ENCODE measurements around the gene CEMP1. TPM values are rescaled to one million over a fixed set of nuclear protein-coding genes. Genes with fewer than 3 reads are reported as not detected.

CEMP1 gene
- total RNA-seq, 2 experiments from 2014 or later: 1.0 to 1.8 TPM

DNA sequence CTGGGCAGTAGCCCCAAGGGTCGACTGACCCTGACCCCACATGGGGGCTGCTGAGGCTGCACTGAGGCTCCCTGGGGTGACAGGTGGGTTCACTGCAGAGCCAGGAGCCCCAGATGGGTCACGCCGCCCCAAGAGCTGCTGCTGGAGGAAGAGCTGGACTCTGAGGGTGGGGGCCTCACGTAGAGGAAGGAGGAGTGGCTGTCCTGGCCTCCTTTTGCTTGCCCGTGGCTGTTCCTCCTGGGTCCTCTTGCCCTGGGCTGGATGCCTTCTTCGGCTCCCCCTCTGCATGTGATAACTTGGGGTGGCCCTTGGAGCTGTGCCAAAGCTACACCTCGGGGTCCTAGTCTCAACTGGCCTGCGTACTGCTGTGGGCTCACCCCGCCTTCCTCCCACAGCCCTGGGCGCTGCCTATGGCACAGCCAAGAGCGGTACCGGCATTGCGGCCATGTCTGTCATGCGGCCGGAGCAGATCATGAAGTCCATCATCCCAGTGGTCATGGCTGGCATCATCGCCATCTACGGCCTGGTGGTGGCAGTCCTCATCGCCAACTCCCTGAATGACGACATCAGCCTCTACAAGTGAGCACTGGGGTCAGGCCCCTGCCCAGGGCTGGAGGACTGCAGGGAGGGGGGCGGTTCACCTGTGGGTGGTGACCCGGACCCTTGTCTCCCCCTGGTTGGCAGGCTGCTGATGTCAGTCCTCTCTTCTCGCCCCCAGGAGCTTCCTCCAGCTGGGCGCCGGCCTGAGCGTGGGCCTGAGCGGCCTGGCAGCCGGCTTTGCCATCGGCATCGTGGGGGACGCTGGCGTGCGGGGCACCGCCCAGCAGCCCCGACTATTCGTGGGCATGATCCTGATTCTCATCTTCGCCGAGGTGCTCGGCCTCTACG is 12.1 kb downstream of the CEMP1 start:
- H3K9me3 Mint-ChIP-seq: no peaks in the 10 kb centered on the region
- peaks cover 78% of the 10 kb centered on the region for H3K36me3 Mint-ChIP-seq (ENCODE audit: low read depth)
- no peaks in the 10 kb centered on the region for H3K27me3 ChIP-seq (ENCODE audit: control insufficient read depth in 1 of 2, insufficient read depth in 2 of 2, low read length in 2 of 2)
- ChIA-PET POLR2A (interaction anchor here (1.1 to 4.0 kb wide), 6 partner anchors 13 to 692 kb away, joined by 3 to 135 read pairs (median 8); partner anchors contain the start of genes CEMP1, KCTD5 and PDPK1), CTCF (no interaction called here)
- TF ChIP-seq, protein P1, sequence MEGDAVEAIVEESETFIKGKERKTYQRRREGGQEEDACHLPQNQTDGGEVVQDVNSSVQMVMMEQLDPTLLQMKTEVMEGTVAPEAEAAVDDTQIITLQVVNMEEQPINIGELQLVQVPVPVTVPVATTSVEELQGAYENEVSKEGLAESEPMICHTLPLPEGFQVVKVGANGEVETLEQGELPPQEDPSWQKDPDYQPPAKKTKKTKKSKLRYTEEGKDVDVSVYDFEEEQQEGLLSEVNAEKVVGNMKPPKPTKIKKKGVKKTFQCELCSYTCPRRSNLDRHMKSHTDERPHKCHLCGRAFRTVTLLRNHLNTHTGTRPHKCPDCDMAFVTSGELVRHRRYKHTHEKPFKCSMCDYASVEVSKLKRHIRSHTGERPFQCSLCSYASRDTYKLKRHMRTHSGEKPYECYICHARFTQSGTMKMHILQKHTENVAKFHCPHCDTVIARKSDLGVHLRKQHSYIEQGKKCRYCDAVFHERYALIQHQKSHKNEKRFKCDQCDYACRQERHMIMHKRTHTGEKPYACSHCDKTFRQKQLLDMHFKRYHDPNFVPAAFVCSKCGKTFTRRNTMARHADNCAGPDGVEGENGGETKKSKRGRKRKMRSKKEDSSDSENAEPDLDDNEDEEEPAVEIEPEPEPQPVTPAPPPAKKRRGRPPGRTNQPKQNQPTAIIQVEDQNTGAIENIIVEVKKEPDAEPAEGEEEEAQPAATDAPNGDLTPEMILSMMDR (IDR thresholded peaks at IDR 0.05): no peak
- peak overlapping the region; percentile 44 to 59 for H3K27ac ChIP-seq (ENCODE audit: low read depth in 1 of 2, low read length in 2 of 2)
- ATAC-seq (ENCODE audit: poor library complexity): no peak
- H3K4me3 Mint-ChIP-seq: peak overlapping the region; percentile 90
- peaks cover 6% of the 10 kb centered on the region for H3K27me3 Mint-ChIP-seq
- peaks cover 29% of the 10 kb centered on the region for H3K36me3 ChIP-seq (ENCODE audit: insufficient read depth, low read length)
- H3K27ac Mint-ChIP-seq: peak overlapping the region; percentile 100
- H3K4me3 ChIP-seq (ENCODE audit: low read length): no peak overlapping the region
- H3K9me3 ChIP-seq (ENCODE audit: control insufficient read depth in 1 of 2, insufficient read depth in 1 of 2, low read length in 2 of 2): no peaks in the 10 kb centered on the region
- intact Hi-C loops (cut with DNase I, micrococcal nuclease): no loop called here
- H3K4me1 Mint-ChIP-seq (ENCODE audit: low read depth): peaks cover 73% of the 10 kb centered on the region
- H3K4me1 ChIP-seq (ENCODE audit: insufficient read depth, low read length): peaks cover 71% of the 10 kb centered on the region
- DNase-seq: peak in 1 of 14 experiments; percentile 57

DNA sequence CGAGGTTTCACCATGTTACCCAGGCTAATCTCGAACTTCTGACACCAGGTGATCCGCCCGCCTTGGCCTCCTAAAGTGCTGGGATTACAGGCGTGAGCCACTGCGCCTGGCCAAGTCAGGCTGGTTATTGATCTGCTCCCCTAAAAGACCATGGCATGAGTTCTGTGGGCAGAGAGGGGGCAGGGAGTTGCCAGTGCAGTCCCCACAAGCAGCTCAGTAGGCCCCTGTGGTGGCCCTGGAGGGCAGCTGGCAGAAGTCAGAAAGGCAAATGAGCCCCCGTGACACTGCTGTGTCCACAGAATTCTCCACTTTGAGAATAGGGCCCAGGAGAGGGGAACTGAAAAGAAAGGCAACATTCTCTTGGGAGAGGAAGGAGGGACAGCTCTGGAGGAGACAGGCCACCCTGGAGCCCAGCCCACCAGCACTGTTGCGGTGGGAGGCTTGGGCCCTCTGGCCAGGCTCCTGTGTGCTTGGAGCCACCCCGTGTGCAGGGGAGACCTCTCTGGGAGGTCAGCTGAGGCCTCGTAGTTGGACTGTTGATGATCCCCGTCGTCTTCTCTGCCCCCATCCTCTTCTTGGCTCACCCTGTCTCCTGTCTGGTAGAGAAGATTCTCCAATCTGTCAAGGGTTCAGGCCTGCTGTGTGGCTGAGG is 13.1 kb downstream of the CEMP1 start:
- Mint-ChIP-seq H3K36me3 (ENCODE audit: low read depth) (peaks cover 76% of the 10 kb centered on the region), H3K27me3 (peaks cover 6% of the 10 kb centered on the region), H3K4me3 (peak overlapping the region; percentile 95), H3K27ac (peak overlapping the region; percentile 100), H3K9me3 (no peaks in the 10 kb centered on the region), H3K4me1 (ENCODE audit: low read depth) (peaks cover 72% of the 10 kb centered on the region)
- H3K4me3 ChIP-seq (ENCODE audit: low read length): no peak overlapping the region
- peaks cover 70% of the 10 kb centered on the region for H3K4me1 ChIP-seq (ENCODE audit: insufficient read depth, low read length)
- H3K27ac ChIP-seq (ENCODE audit: low read depth in 1 of 2, low read length in 2 of 2): peak overlapping the region in 1 of 2 donors; percentile 26
- ChIA-PET CTCF (no interaction called here), POLR2A (interaction anchor here (1.8 to 4.0 kb wide), 2 partner anchors 14 to 19 kb away, joined by 7 to 135 read pairs; partner anchors contain the start of genes CEMP1 and PDPK1)
- no peak for ATAC-seq (ENCODE audit: poor library complexity)
- no peak for DNase-seq
- TF ChIP-seq, protein P1 (IDR thresholded peaks at IDR 0.05): no peak
- H3K9me3 ChIP-seq (ENCODE audit: control insufficient read depth in 1 of 2, insufficient read depth in 1 of 2, low read length in 2 of 2): no peaks in the 10 kb centered on the region
- peaks cover 19% of the 10 kb centered on the region for H3K36me3 ChIP-seq (ENCODE audit: insufficient read depth, low read length)
- H3K27me3 ChIP-seq (ENCODE audit: control insufficient read depth in 1 of 2, insufficient read depth in 2 of 2, low read length in 2 of 2): no peaks in the 10 kb centered on the region
- intact Hi-C loops (cut with DNase I, micrococcal nuclease): no loop called here

DNA sequence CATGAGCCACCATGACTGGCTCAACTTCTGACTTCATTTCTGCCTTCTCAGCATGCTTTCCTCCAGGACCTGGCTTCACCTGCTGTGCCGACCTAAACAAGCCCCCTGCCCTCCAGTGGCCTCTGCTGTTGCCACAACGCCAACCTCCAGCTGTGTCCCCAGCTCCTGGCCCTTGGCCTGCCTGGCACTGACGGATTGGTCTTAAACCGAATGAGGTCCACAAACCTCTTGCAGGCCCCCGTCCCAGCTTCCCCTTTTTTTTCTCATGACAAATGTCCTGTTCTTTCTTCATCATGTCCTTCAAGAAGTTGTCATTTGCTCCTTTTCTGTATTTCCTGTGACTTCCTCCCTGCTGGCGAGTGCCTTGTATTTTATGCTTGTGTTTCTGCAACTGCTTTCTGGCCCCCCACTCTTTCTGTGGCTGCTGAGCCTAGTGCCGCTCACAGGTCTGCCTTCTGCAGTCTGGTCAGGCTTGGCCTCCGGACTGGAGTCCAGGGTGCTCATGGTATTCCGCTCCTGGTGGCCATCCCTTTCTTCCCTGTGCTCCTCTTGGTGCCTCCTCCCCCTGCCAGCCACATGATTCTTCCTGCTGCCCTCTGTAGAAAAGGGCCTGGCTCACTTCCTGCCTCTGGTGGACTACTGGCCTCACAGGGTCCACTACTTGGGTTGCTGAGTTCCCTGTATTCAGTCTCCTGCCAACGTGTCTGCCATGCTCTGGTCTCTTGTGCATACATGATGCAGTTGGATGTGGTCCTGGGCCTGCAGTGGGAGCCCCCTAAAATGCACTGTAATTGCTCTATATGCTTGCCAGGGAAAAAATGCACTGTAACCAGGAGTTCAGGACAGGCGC is 14.6 kb downstream of the CEMP1 start:
- no peaks in the 10 kb centered on the region for H3K9me3 Mint-ChIP-seq
- Histone ChIP-seq H3K4me1 (ENCODE audit: insufficient read depth, low read length) (peaks cover 77% of the 10 kb centered on the region), H3K27me3 (ENCODE audit: control insufficient read depth in 1 of 2, insufficient read depth in 2 of 2, low read length in 2 of 2) (no peaks in the 10 kb centered on the region), H3K9me3 (ENCODE audit: control insufficient read depth in 1 of 2, insufficient read depth in 1 of 2, low read length in 2 of 2) (no peaks in the 10 kb centered on the region), H3K4me3 (ENCODE audit: low read length) (no peak overlapping the region), H3K27ac (ENCODE audit: low read depth in 1 of 2, low read length in 2 of 2) (no peak overlapping the region), H3K36me3 (ENCODE audit: insufficient read depth, low read length) (peaks cover 17% of the 10 kb centered on the region)
- H3K4me1 Mint-ChIP-seq (ENCODE audit: low read depth): peaks cover 83% of the 10 kb centered on the region
- TF ChIP-seq, protein P1 (IDR thresholded peaks at IDR 0.05): no peak
- ATAC-seq (ENCODE audit: poor library complexity) (no peak), DNase-seq (peak in 2 of 14 experiments; percentile 50 to 58)
- H3K27ac Mint-ChIP-seq: peak overlapping the region; percentile 100
- peak overlapping the region; percentile 95 for H3K4me3 Mint-ChIP-seq
- H3K36me3 Mint-ChIP-seq (ENCODE audit: low read depth): peaks cover 76% of the 10 kb centered on the region
- CTCF ChIA-PET: no interaction called here
- intact Hi-C loops (cut with DNase I, micrococcal nuclease): no loop called here
- H3K27me3 Mint-ChIP-seq: peaks cover 6% of the 10 kb centered on the region
- POLR2A ChIA-PET: interaction anchor here (1.2 to 4.4 kb wide), 4 partner anchors 12 to 166 kb away, joined by 3 to 66 read pairs (median 17); partner anchors contain the start of genes CEMP1, KCTD5 and PDPK1
